B cell (primary cell): ENCODE results near the gene CABLES2. TPM values are rescaled to one million over a fixed set of nuclear protein-coding genes. Genes with fewer than 3 reads are reported as not detected.

Experiments
- ATAC-seq: fragments of 200-7000 bp; cut with Tn5 transposase; one replicate; pipeline ENCODE4 v1.10.0; 2021; ENCODE audit warnings: low read depth, mild to moderate bottlenecking, moderate number of reproducible peaks, moderate library complexity
- CTCF ChIA-PET: fragments of 350-600 bp; sonication (Branson Sonifier 250); formaldehyde crosslinking; loops from one replicate; lab custom pipeline; 2021; ENCODE audit warnings: antibody characterized with exemption, inconsistent platforms; lab: Charles Lee
- POLR2A ChIA-PET: fragments of 350-600 bp; sonication (Branson Sonifier 250); formaldehyde crosslinking; loops from one replicate; lab custom pipeline; 2021; ENCODE audit warnings: antibody characterized with exemption; lab: Charles Lee
- DNase-seq: peaks from one replicate; pipeline ENCODE4 v3.0.0; 2013
- H2AFZ ChIP-seq: 2 replicates; pipeline ENCODE4 v1.6.1; 2012; ENCODE audit warnings: mild to moderate bottlenecking, low read depth, low read length; ENCODE audit not compliant: insufficient read depth, poor library complexity, severe bottlenecking
- H3K27ac ChIP-seq, 2 donors: 1 replicate in 1 of 2; 2 replicates in 1 of 2; pipeline ENCODE4 v1.5.1; 2012 to 2013; ENCODE audit warnings: low read length in 2 of 2, mild to moderate bottlenecking in 2 of 2, moderate library complexity in 1 of 2
- H3K27me3 ChIP-seq, 4 experiments: fragments of 200-600 bp in 1 of 4; sonication (generic) in 1 of 4; replicated peaks in 1 of 4; 1 replicate in 2 of 4; 2 replicates in 2 of 4; pipeline versions ENCODE4 v1.6.1 to v1.7.0; 2013 to 2016; ENCODE audit warnings: low read length in 3 of 4, mild to moderate bottlenecking in 2 of 4, mixed read lengths in 1 of 4, moderate library complexity in 1 of 4; ENCODE audit not compliant: insufficient read depth in 4 of 4, control insufficient read depth in 3 of 4; ENCODE audit errors: control extremely low read depth in 1 of 4
- H3K36me3 ChIP-seq, 2 experiments: replicated peaks in 1 of 2; 1 replicate in 1 of 2; 2 replicates in 1 of 2; pipeline versions ENCODE4 v1.6.1 to v1.7.1; 2013; ENCODE audit warnings: low read length in 1 of 2; ENCODE audit not compliant: insufficient read depth in 2 of 2, control insufficient read depth in 1 of 2; ENCODE audit errors: control extremely low read depth in 1 of 2, extremely low read depth in 1 of 2
- H3K4me1 ChIP-seq, 2 donors: fragments of 200-600 bp in 1 of 2; sonication (generic) in 1 of 2; 1 replicate in 1 of 2; 2 replicates in 1 of 2; pipeline versions ENCODE4 v1.5.1 to v1.6.1; 2013 to 2017; ENCODE audit warnings: low read length in 2 of 2; ENCODE audit not compliant: control insufficient read depth in 2 of 2, insufficient read depth in 2 of 2
- H3K4me2 ChIP-seq: replicated peaks from 2 replicates; pipeline ENCODE3; 2012; ENCODE audit warnings: mild to moderate bottlenecking, low read depth, low read length; ENCODE audit not compliant: poor library complexity, severe bottlenecking
- H3K4me3 ChIP-seq, 5 experiments: fragments of 200-600 bp in 1 of 5; sonication (generic) in 1 of 5; 1 replicate in 3 of 5; 2 replicates in 2 of 5; pipeline versions ENCODE4 v1.5.1 to v1.7.0; 2011 to 2016; ENCODE audit warnings: low read length in 4 of 5, mild to moderate bottlenecking in 4 of 5, low read depth in 2 of 5, control low read depth in 1 of 5, moderate library complexity in 1 of 5; ENCODE audit not compliant: insufficient read depth in 1 of 5; ENCODE audit errors: control extremely low read depth in 1 of 5, extremely low read depth in 1 of 5
- H3K79me2 ChIP-seq: fragments of 200-600 bp; sonication (generic); one replicate; pipeline ENCODE4 v1.6.0; 2016; ENCODE audit warnings: low read length; ENCODE audit not compliant: control insufficient read depth, insufficient read depth
- H3K9ac ChIP-seq: fragments of 200-600 bp; sonication (generic); 2 replicates; pipeline ENCODE4 v1.6.1; 2017; ENCODE audit warnings: mild to moderate bottlenecking, low read length, moderate library complexity
- H3K9me3 ChIP-seq, 3 donors: one replicate each; pipeline versions ENCODE4 v1.6.1 to v1.7.1; 2013; ENCODE audit warnings: low read length in 2 of 3; ENCODE audit not compliant: control insufficient read depth in 2 of 3, insufficient read depth in 1 of 3; ENCODE audit errors: control extremely low read depth in 1 of 3
- H4K20me1 ChIP-seq: 2 replicates; pipeline ENCODE4 v1.6.0; 2012; ENCODE audit warnings: mild to moderate bottlenecking, low read length; ENCODE audit not compliant: insufficient read depth, control insufficient read depth, poor library complexity, severe bottlenecking
- H3K27ac Mint-ChIP-seq: one replicate; pipeline ENCODE4 v1.8.0; 2021; ENCODE audit warnings: mixed read lengths
- H3K27me3 Mint-ChIP-seq: one replicate; pipeline ENCODE4 v1.8.0; 2021; ENCODE audit warnings: mixed read lengths
- H3K4me1 Mint-ChIP-seq: one replicate; pipeline ENCODE4 v1.8.0; 2021; ENCODE audit warnings: mixed read lengths
- H3K4me3 Mint-ChIP-seq: one replicate; pipeline ENCODE4 v1.8.0; 2021; ENCODE audit warnings: mixed read lengths
- H3K9me3 Mint-ChIP-seq: one replicate; pipeline ENCODE4 v1.8.0; 2022; ENCODE audit warnings: mixed read lengths; ENCODE audit not compliant: insufficient read depth
- CTCF ChIP-seq: fragments of 200-600 bp; IDR thresholded peaks from one replicate; pipeline ENCODE4 v1.8.0; 2022; ENCODE audit warnings: antibody characterized with exemption, mild to moderate bottlenecking
- EZH2 ChIP-seq: IDR thresholded peaks from 2 replicates; pipeline ENCODE4 v1.6.1; 2012; ENCODE audit warnings: borderline replicate concordance, low read depth, mild to moderate bottlenecking, moderate library complexity, low read length; ENCODE audit not compliant: insufficient read depth, poor library complexity, severe bottlenecking
- WGBS: methylation state at CpG from one replicate; pipeline ENCODE4 v1.1.5; 2013; ENCODE audit warnings: missing lambda C conversion rate; ENCODE audit not compliant: insufficient coverage; 5-methylcytosine and 5-hydroxymethylcytosine counted together
- intact Hi-C: fragments of 100-400 bp; cut with micrococcal nuclease; formaldehyde crosslinking; loops from one replicate; pipeline ENCODE4 v1.10.0; 2022
- polyA plus RNA-seq: library from polyadenylated mRNA; depleted of rRNA; stranded (reverse); fragments of >200 nt; gene quantifications from 2 replicates; pipeline ENCODE4 v1.2.3, GENCODE V29; 2012
- total RNA-seq, 2 donors: library from RNA; stranded (reverse); fragments of 120-200 nt in 1 of 2; gene quantifications; 1 replicate in 1 of 2; 2 replicates in 1 of 2; pipeline versions ENCODE4 v1.2.3 to v1.2.4, GENCODE V29; 2013 to 2022

The CABLES2 gene
- total and polyA plus RNA-seq, 2 donors (not counting 1 experiment from before 2014, with no cell fraction given), result 4.8 to 8.2 TPM

- no peaks in the 10 kb centered on the region for H3K36me3 ChIP-seq
- no peak overlapping the region for H2AFZ ChIP-seq
- Mint-ChIP-seq H3K4me3 (peak overlapping the region; percentile 74), H3K27me3 (no peaks in the 10 kb centered on the region), H3K4me1 (peaks cover 41% of the 10 kb centered on the region), H3K27ac (peak overlapping the region; percentile 59), H3K9me3 (no peaks in the 10 kb centered on the region)
- no peak for DNase-seq
- H3K27me3 ChIP-seq, result no peaks in the 10 kb centered on the region
- WGBS, result 96% methylated on average over 23 of the region's 23 CpGs
- H3K27ac ChIP-seq, result no peak overlapping the region
- H3K9ac ChIP-seq, result no peak overlapping the region
- no peak overlapping the region for H3K4me3 ChIP-seq
- POLR2A ChIA-PET, result no interaction called here
- peaks cover 28 to 48% of the 10 kb centered on the region in 2 donors for H3K4me1 ChIP-seq
- peak overlapping the region; percentile 95 for H3K4me2 ChIP-seq
- no peak for ATAC-seq
- CTCF ChIA-PET, result interaction anchor here (1.3 kb wide), 1 partner anchor 23 kb away, joined by 4 read pairs; no protein-coding TSS in a partner anchor
- peaks cover 9% of the 10 kb centered on the region for H4K20me1 ChIP-seq
- intact Hi-C loops, result loop anchor here (5.0 kb wide), 1 partner anchor 532 kb away; the partner anchor contains the start of gene GID8
- no peaks in the 10 kb centered on the region for H3K9me3 ChIP-seq
- TF ChIP-seq CTCF (no peak), EZH2 (no peak)
- H3K79me2 ChIP-seq, result peaks cover 23% of the 10 kb centered on the region
These were observed 1.7 kb downstream of the CABLES2 start for GRCh38 chr20:62405108-62405980.

GRCh38 chr20:62404761-62405107, 2.4 kb downstream of the CABLES2 start:
- no peak overlapping the region for H3K4me2 ChIP-seq
- ChIA-PET POLR2A (interaction anchor here (0.8 kb wide), 1 partner anchor 114 kb away, joined by 3 read pairs; no protein-coding TSS in a partner anchor), CTCF (interaction anchor here (1.3 kb wide), 1 partner anchor 22 kb away, joined by 4 read pairs; no protein-coding TSS in a partner anchor)
- H3K9me3 Mint-ChIP-seq, result no peaks in the 10 kb centered on the region
- DNase-seq (no peak), ATAC-seq (no peak)
- H3K27me3 ChIP-seq, result no peaks in the 10 kb centered on the region
- peaks cover 22 to 42% of the 10 kb centered on the region in 2 donors for H3K4me1 ChIP-seq
- H2AFZ ChIP-seq, result no peak overlapping the region
- no peak overlapping the region for H3K27ac Mint-ChIP-seq
- no peak overlapping the region for H3K4me3 ChIP-seq
- no peak for TF ChIP-seq EZH2
- no peak for TF ChIP-seq CTCF
- H3K9me3 ChIP-seq, result no peaks in the 10 kb centered on the region
- no peak overlapping the region for H3K9ac ChIP-seq
- no peak overlapping the region for H3K27ac ChIP-seq
- intact Hi-C loops, result loop anchor here (5.0 kb wide), 1 partner anchor 533 kb away; the partner anchor contains the start of gene GID8
- H3K79me2 ChIP-seq, result peaks cover 23% of the 10 kb centered on the region
- 99% methylated on average over 12 of the region's 12 CpGs for WGBS
- H3K27me3 Mint-ChIP-seq, result no peaks in the 10 kb centered on the region
- peak overlapping the region; percentile 74 for H3K4me3 Mint-ChIP-seq
- H4K20me1 ChIP-seq, result peaks cover 9% of the 10 kb centered on the region
- peaks cover 35% of the 10 kb centered on the region for H3K4me1 Mint-ChIP-seq
- H3K36me3 ChIP-seq, result no peaks in the 10 kb centered on the region
